NCI-H146 (cell line): ENCODE measurements around the gene NKAIN1.
"Not testable (repeated sequence)": the region's sequence is repeated elsewhere in the genome, so short reads cannot be mapped to it uniquely, and the experiment has no call there.

ENCODE experiments used
- DNase-seq: peaks from one replicate; lab custom pipeline; 2025; lab: John Stamatoyannopoulos, UW

NKAIN1 gene

GRCh38 chr1:31195267-31195666 is 44.4 kb downstream of the NKAIN1 start:
- DNase-seq, result not testable (repeated sequence)

- no peak for DNase-seq
Measured at GRCh38 chr1:31193729-31194128, 46.0 kb downstream of the NKAIN1 start.

- DNase-seq, result no peak
Measured at GRCh38 chr1:31191281-31191680, 48.4 kb downstream of the NKAIN1 start.

GRCh38 chr1:31189696-31190674 is 49.7 kb downstream of the NKAIN1 start:
- DNase-seq, result no peak

GRCh38 chr1:31183927-31184554 is 55.6 kb downstream of the NKAIN1 start:
- DNase-seq, result peak; percentile 54

- no peak for DNase-seq
Measured at GRCh38 chr1:31183126-31183525, 56.6 kb downstream of the NKAIN1 start.

- peak; percentile 48 for DNase-seq
Measured at GRCh38 chr1:31182352-31182751, 57.3 kb downstream of the NKAIN1 start.

GRCh38 chr1:31181515-31182343 is 58.0 kb downstream of the NKAIN1 start:
- peak; percentile 51 for DNase-seq

- DNase-seq, result no peak
Measured at GRCh38 chr1:31180338-31180737, 59.3 kb downstream of the NKAIN1 start.

- not testable (repeated sequence) for DNase-seq
Measured at GRCh38 chr1:31176291-31176690, 63.4 kb downstream of the NKAIN1 start.

- DNase-seq, result no peak
Measured at GRCh38 chr1:31170486-31170735, 69.3 kb downstream of the NKAIN1 start.

- no peak for DNase-seq
Measured at GRCh38 chr1:31166462-31166861, 73.2 kb downstream of the NKAIN1 start.

GRCh38 chr1:31164291-31164690 is 75.4 kb downstream of the NKAIN1 start:
- DNase-seq, result no peak

GRCh38 chr1:31163866-31164265 is 75.8 kb downstream of the NKAIN1 start:
- DNase-seq, result no peak

- no peak for DNase-seq
Measured at GRCh38 chr1:31161571-31161970, 78.1 kb downstream of the NKAIN1 start.

GRCh38 chr1:31159869-31160611 is 79.6 kb downstream of the NKAIN1 start:
- DNase-seq, result no peak

- DNase-seq, result no peak
Measured at GRCh38 chr1:31159323-31159722, 80.4 kb downstream of the NKAIN1 start.

- DNase-seq, result peak; percentile 71
Measured at GRCh38 chr1:31155216-31155806, 84.4 kb downstream of the NKAIN1 start.

GRCh38 chr1:31154632-31155215 is 85.0 kb downstream of the NKAIN1 start:
- peak; percentile 88 for DNase-seq

- no peak for DNase-seq
Measured at GRCh38 chr1:31154000-31154631, 85.6 kb downstream of the NKAIN1 start.

GRCh38 chr1:31153423-31153822 is 86.3 kb downstream of the NKAIN1 start:
- no peak for DNase-seq
